ENCODE measurements around the gene LELP1. TPM values are rescaled to one million over a fixed set of nuclear protein-coding genes. Genes with fewer than 3 reads are reported as not detected.

LELP1 gene
- total RNA-seq, 5 donors from 2014 or later (not counting 1 experiment from before 2014, with no cell fraction given) = not detected

- ATAC-seq (replicated peaks in 1 of 4) = no peak
- H3K9me3 Mint-ChIP-seq = no peaks in the 10 kb centered on the region
- POLR2A ChIA-PET = no interaction called here
Observed at GRCh38 chr1:153232553-153232952, 29.3 kb downstream of the LELP1 start.

GRCh38 chr1:153233448-153233847, 30.2 kb downstream of the LELP1 start:
- DNase-seq = no peak
- Mint-ChIP-seq H3K27ac (no peak overlapping the region), H3K27me3 (peaks cover 21 to 30% of the 10 kb centered on the region in 2 donors)

More at GRCh38 chr1:153232553-153232952, 29.3 kb downstream of the LELP1 start:
- Mint-ChIP-seq H3K4me3 (no peak overlapping the region), H3K4me1 (no peaks in the 10 kb centered on the region), H3K27ac (no peak overlapping the region), H3K27me3 (peaks cover 20 to 26% of the 10 kb centered on the region in 2 donors), H3K36me3 (no peaks in the 10 kb centered on the region)
- Histone ChIP-seq H3K4me3 (ENCODE audit: control insufficient read depth in 1 of 2, extremely low read depth in 1 of 2, low read length in 1 of 2) (no peak overlapping the region), H3K27ac (ENCODE audit: low read length) (no peak overlapping the region), H3K27me3 (replicated peaks in 1 of 2; ENCODE audit: control insufficient read depth in 2 of 2, extremely low read depth in 1 of 2, insufficient read depth in 2 of 2, low read length in 1 of 2) (peaks cover 0 to 18% of the 10 kb centered on the region in 2 experiments), H3K36me3 (ENCODE audit: control insufficient read depth in 2 of 2, extremely low read depth in 1 of 2, insufficient read depth in 1 of 2, low read length in 1 of 2) (no peaks in the 10 kb centered on the region), H3K4me1 (ENCODE audit: control insufficient read depth in 1 of 2, extremely low read depth in 1 of 2, insufficient read depth in 2 of 2, low read length in 2 of 2) (no peaks in the 10 kb centered on the region), H3K9me3 (no peaks in the 10 kb centered on the region)
- DNase-seq = no peak
- CTCF ChIA-PET = no interaction called here
- 75% methylated on average over 2 of the region's 3 CpGs for WGBS (ENCODE audit: insufficient coverage)

GRCh38 chr1:153238527-153238926, 35.3 kb downstream of the LELP1 start:
- ChIA-PET CTCF (interaction anchor here in 1 of 2 donors (1.2 kb wide), 1 partner anchor 37 kb away, joined by 3 read pairs; no protein-coding TSS in a partner anchor), POLR2A (no interaction called here)
- H3K36me3 Mint-ChIP-seq = no peaks in the 10 kb centered on the region
- Histone ChIP-seq H3K27ac (ENCODE audit: low read length) (no peak overlapping the region), H3K27me3 (replicated peaks in 1 of 2; ENCODE audit: control insufficient read depth in 2 of 2, extremely low read depth in 1 of 2, insufficient read depth in 2 of 2, low read length in 1 of 2) (peaks cover 0 to 17% of the 10 kb centered on the region in 2 experiments), H3K36me3 (ENCODE audit: control insufficient read depth in 2 of 2, extremely low read depth in 1 of 2, insufficient read depth in 1 of 2, low read length in 1 of 2) (no peaks in the 10 kb centered on the region), H3K4me1 (ENCODE audit: control insufficient read depth in 1 of 2, extremely low read depth in 1 of 2, insufficient read depth in 2 of 2, low read length in 2 of 2) (no peaks in the 10 kb centered on the region), H3K4me3 (ENCODE audit: control insufficient read depth in 1 of 2, extremely low read depth in 1 of 2, low read length in 1 of 2) (no peak overlapping the region), H3K9me3 (no peaks in the 10 kb centered on the region)
- no peak for ATAC-seq (replicated peaks in 1 of 4)
- WGBS (ENCODE audit: insufficient coverage) = 95% methylated on average over 2 of the region's 2 CpGs
- no peak for DNase-seq
- H3K4me1 Mint-ChIP-seq = no peaks in the 10 kb centered on the region
- H3K9me3 Mint-ChIP-seq = no peaks in the 10 kb centered on the region
- H3K27ac Mint-ChIP-seq = no peak overlapping the region
- peaks cover 18 to 19% of the 10 kb centered on the region in 2 donors for H3K27me3 Mint-ChIP-seq
- H3K4me3 Mint-ChIP-seq = no peak overlapping the region

More at GRCh38 chr1:153233448-153233847, 30.2 kb downstream of the LELP1 start:
- H3K36me3 Mint-ChIP-seq = no peaks in the 10 kb centered on the region
- CTCF ChIA-PET = no interaction called here
- POLR2A ChIA-PET = no interaction called here
- H3K4me1 Mint-ChIP-seq = no peaks in the 10 kb centered on the region
- Histone ChIP-seq H3K9me3 (no peaks in the 10 kb centered on the region), H3K27me3 (replicated peaks in 1 of 2; ENCODE audit: control insufficient read depth in 2 of 2, extremely low read depth in 1 of 2, insufficient read depth in 2 of 2, low read length in 1 of 2) (peaks cover 0 to 20% of the 10 kb centered on the region in 2 experiments), H3K36me3 (ENCODE audit: control insufficient read depth in 2 of 2, extremely low read depth in 1 of 2, insufficient read depth in 1 of 2, low read length in 1 of 2) (no peaks in the 10 kb centered on the region), H3K4me1 (ENCODE audit: control insufficient read depth in 1 of 2, extremely low read depth in 1 of 2, insufficient read depth in 2 of 2, low read length in 2 of 2) (no peaks in the 10 kb centered on the region), H3K27ac (ENCODE audit: low read length) (no peak overlapping the region), H3K4me3 (ENCODE audit: control insufficient read depth in 1 of 2, extremely low read depth in 1 of 2, low read length in 1 of 2) (no peak overlapping the region)
- H3K9me3 Mint-ChIP-seq = no peaks in the 10 kb centered on the region
- H3K4me3 Mint-ChIP-seq = no peak overlapping the region
- no CpG with 5 or more reads among the region's 1 CpG for WGBS (ENCODE audit: insufficient coverage)
- no peak for ATAC-seq (replicated peaks in 1 of 4)

GRCh38 chr1:153242160-153242559, 38.9 kb downstream of the LELP1 start:
- Mint-ChIP-seq H3K9me3 (peaks cover 0 to 8% (median 0%) of the 10 kb centered on the region in 3 donors), H3K27me3 (peaks cover 18 to 19% of the 10 kb centered on the region in 2 donors), H3K4me1 (no peaks in the 10 kb centered on the region), H3K4me3 (no peak overlapping the region), H3K36me3 (no peaks in the 10 kb centered on the region), H3K27ac (no peak overlapping the region)
- DNase-seq (no peak), ATAC-seq (replicated peaks in 1 of 4) (no peak)
- POLR2A ChIA-PET = no interaction called here
- CTCF ChIA-PET = no interaction called here
- H3K27me3 ChIP-seq (replicated peaks in 1 of 2; ENCODE audit: control insufficient read depth in 2 of 2, extremely low read depth in 1 of 2, insufficient read depth in 2 of 2, low read length in 1 of 2) = peaks cover 0 to 23% of the 10 kb centered on the region in 2 experiments
- H3K9me3 ChIP-seq = no peaks in the 10 kb centered on the region
- H3K27ac ChIP-seq (ENCODE audit: low read length) = no peak overlapping the region
- no CpG with 5 or more reads among the region's 1 CpG for WGBS (ENCODE audit: insufficient coverage)
- H3K4me1 ChIP-seq (ENCODE audit: control insufficient read depth in 1 of 2, extremely low read depth in 1 of 2, insufficient read depth in 2 of 2, low read length in 2 of 2) = no peaks in the 10 kb centered on the region
- no peaks in the 10 kb centered on the region for H3K36me3 ChIP-seq (ENCODE audit: control insufficient read depth in 2 of 2, extremely low read depth in 1 of 2, insufficient read depth in 1 of 2, low read length in 1 of 2)
- H3K4me3 ChIP-seq (ENCODE audit: control insufficient read depth in 1 of 2, extremely low read depth in 1 of 2, low read length in 1 of 2) = no peak overlapping the region

- H3K4me1 ChIP-seq (ENCODE audit: control insufficient read depth in 1 of 2, extremely low read depth in 1 of 2, insufficient read depth in 2 of 2, low read length in 2 of 2) = no peaks in the 10 kb centered on the region
- Mint-ChIP-seq H3K9me3 (peaks cover 0 to 8% (median 0%) of the 10 kb centered on the region in 3 donors), H3K4me3 (no peak overlapping the region), H3K4me1 (no peaks in the 10 kb centered on the region), H3K27ac (no peak overlapping the region), H3K36me3 (no peaks in the 10 kb centered on the region), H3K27me3 (peaks cover 32 to 33% of the 10 kb centered on the region in 2 donors)
- WGBS (ENCODE audit: insufficient coverage) = 74% methylated on average over 3 of the region's 4 CpGs
- H3K27me3 ChIP-seq (replicated peaks in 1 of 2; ENCODE audit: control insufficient read depth in 2 of 2, extremely low read depth in 1 of 2, insufficient read depth in 2 of 2, low read length in 1 of 2) = peaks cover 2 to 12% of the 10 kb centered on the region in 2 experiments
- DNase-seq (no peak), ATAC-seq (replicated peaks in 1 of 4) (no peak)
- CTCF ChIA-PET = no interaction called here
- H3K9me3 ChIP-seq = no peaks in the 10 kb centered on the region
- POLR2A ChIA-PET = no interaction called here
- H3K4me3 ChIP-seq (ENCODE audit: control insufficient read depth in 1 of 2, extremely low read depth in 1 of 2, low read length in 1 of 2) = no peak overlapping the region
- no peak overlapping the region for H3K27ac ChIP-seq (ENCODE audit: low read length)
- H3K36me3 ChIP-seq (ENCODE audit: control insufficient read depth in 2 of 2, extremely low read depth in 1 of 2, insufficient read depth in 1 of 2, low read length in 1 of 2) = no peaks in the 10 kb centered on the region
Observed at GRCh38 chr1:153245466-153245865, 42.2 kb downstream of the LELP1 start.

- no peaks in the 10 kb centered on the region for H3K4me1 Mint-ChIP-seq
- peaks cover 0 to 8% (median 0%) of the 10 kb centered on the region in 3 donors for H3K9me3 Mint-ChIP-seq
- no CpG with 5 or more reads among the region's 1 CpG for WGBS (ENCODE audit: insufficient coverage)
- Histone ChIP-seq H3K27ac (ENCODE audit: low read length) (no peak overlapping the region), H3K36me3 (ENCODE audit: control insufficient read depth in 2 of 2, extremely low read depth in 1 of 2, insufficient read depth in 1 of 2, low read length in 1 of 2) (no peaks in the 10 kb centered on the region), H3K4me3 (ENCODE audit: control insufficient read depth in 1 of 2, extremely low read depth in 1 of 2, low read length in 1 of 2) (no peak overlapping the region), H3K9me3 (no peaks in the 10 kb centered on the region), H3K4me1 (ENCODE audit: control insufficient read depth in 1 of 2, extremely low read depth in 1 of 2, insufficient read depth in 2 of 2, low read length in 2 of 2) (no peaks in the 10 kb centered on the region), H3K27me3 (replicated peaks in 1 of 2; ENCODE audit: control insufficient read depth in 2 of 2, extremely low read depth in 1 of 2, insufficient read depth in 2 of 2, low read length in 1 of 2) (peaks cover 2 to 12% of the 10 kb centered on the region in 2 experiments)
- H3K27me3 Mint-ChIP-seq = peaks cover 34 to 35% of the 10 kb centered on the region in 2 donors
- H3K27ac Mint-ChIP-seq = no peak overlapping the region
- ATAC-seq (replicated peaks in 1 of 4) = no peak
- ChIA-PET POLR2A (no interaction called here), CTCF (no interaction called here)
- DNase-seq = no peak
- H3K4me3 Mint-ChIP-seq = no peak overlapping the region
- H3K36me3 Mint-ChIP-seq = no peaks in the 10 kb centered on the region
Observed at GRCh38 chr1:153246018-153246417, 42.8 kb downstream of the LELP1 start.

GRCh38 chr1:153246825-153247224, 43.6 kb downstream of the LELP1 start:
- H3K4me1 Mint-ChIP-seq = no peaks in the 10 kb centered on the region
- no peak overlapping the region for H3K4me3 Mint-ChIP-seq
- POLR2A ChIA-PET = no interaction called here
- Histone ChIP-seq H3K27me3 (replicated peaks in 1 of 2; ENCODE audit: control insufficient read depth in 2 of 2, extremely low read depth in 1 of 2, insufficient read depth in 2 of 2, low read length in 1 of 2) (peaks cover 2 to 12% of the 10 kb centered on the region in 2 experiments), H3K9me3 (no peaks in the 10 kb centered on the region), H3K4me1 (ENCODE audit: control insufficient read depth in 1 of 2, extremely low read depth in 1 of 2, insufficient read depth in 2 of 2, low read length in 2 of 2) (no peaks in the 10 kb centered on the region), H3K27ac (ENCODE audit: low read length) (no peak overlapping the region), H3K4me3 (ENCODE audit: control insufficient read depth in 1 of 2, extremely low read depth in 1 of 2, low read length in 1 of 2) (no peak overlapping the region), H3K36me3 (ENCODE audit: control insufficient read depth in 2 of 2, extremely low read depth in 1 of 2, insufficient read depth in 1 of 2, low read length in 1 of 2) (no peaks in the 10 kb centered on the region)
- no peaks in the 10 kb centered on the region for H3K36me3 Mint-ChIP-seq
- H3K9me3 Mint-ChIP-seq = peaks cover 0 to 8% (median 0%) of the 10 kb centered on the region in 3 donors
- H3K27me3 Mint-ChIP-seq = peaks cover 36 to 37% of the 10 kb centered on the region in 2 donors
- DNase-seq (no peak), ATAC-seq (replicated peaks in 1 of 4) (no peak)
- 75% methylated on average over 1 of the region's 2 CpGs for WGBS (ENCODE audit: insufficient coverage)
- CTCF ChIA-PET = no interaction called here
- H3K27ac Mint-ChIP-seq = no peak overlapping the region
